ENCODE results near the gene ASZ1.
A peak's percentile ranks its signal among the peaks of the same experiment; 100 is the strongest.
"Not testable (repeated sequence)": the region's sequence is repeated elsewhere in the genome, so short reads cannot be mapped to it uniquely, and the experiment has no call there.

ASZ1 gene

GRCh38 chr7:117427258-117427701 is at the start of gene ASZ1:
TSS of gene ASZ1 (minus strand) at chr7:117427493. CDS start at chr7:117427460, 33 bp downstream.
- no peak for DNase-seq (ENCODE audit: low spot score)

GRCh38 chr7:117476557-117477215 is 49.4 kb upstream of the ASZ1 start:
- DNase-seq (ENCODE audit: low spot score) = no peak

DNA sequence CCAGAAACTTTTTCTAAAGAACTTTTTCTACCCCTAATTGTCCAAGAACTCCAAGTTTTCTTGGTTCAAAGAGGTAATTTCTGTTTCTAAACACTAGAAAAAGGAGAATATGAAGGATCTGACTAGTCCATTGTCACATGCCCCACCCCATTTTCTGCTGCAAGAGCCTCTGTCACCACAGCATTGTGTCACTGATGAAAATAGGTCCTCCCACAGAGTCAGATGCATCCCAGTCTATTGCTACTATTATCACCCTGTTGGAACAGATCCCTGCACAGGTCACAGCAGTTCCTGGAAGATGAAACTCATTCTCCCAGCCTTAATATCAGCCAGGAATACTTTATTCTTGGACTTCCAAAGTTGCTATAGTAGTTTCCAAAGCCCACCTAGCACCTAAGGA is 45.0 kb upstream of the ASZ1 start:
- DNase-seq (ENCODE audit: low spot score) = peak; percentile 12

DNA sequence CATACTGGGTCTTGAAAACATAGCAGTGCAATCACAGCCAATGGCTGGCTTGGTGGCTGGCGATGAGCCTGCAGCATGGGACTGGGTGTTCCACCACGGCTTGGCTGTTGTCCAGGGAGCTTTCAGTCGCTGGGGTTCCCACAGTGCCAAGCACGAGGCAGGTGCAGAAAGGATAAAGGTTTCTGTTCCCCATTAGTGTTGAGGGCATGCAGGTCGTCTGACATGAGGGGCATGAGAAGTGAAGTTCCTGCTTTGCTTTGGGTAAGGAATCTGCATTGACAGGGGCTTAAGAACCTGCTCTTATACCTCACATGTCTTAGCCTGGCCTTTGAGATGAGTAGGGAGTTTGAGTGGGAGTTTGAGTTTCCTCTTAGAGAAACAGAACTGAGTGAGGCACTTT is 43.5 kb upstream of the ASZ1 start:
- peak; percentile 4 for DNase-seq (ENCODE audit: low spot score)

- no peak for DNase-seq (ENCODE audit: low spot score)
These were observed 40.9 kb upstream of the ASZ1 start for GRCh38 chr7:117468174-117468573.

DNA sequence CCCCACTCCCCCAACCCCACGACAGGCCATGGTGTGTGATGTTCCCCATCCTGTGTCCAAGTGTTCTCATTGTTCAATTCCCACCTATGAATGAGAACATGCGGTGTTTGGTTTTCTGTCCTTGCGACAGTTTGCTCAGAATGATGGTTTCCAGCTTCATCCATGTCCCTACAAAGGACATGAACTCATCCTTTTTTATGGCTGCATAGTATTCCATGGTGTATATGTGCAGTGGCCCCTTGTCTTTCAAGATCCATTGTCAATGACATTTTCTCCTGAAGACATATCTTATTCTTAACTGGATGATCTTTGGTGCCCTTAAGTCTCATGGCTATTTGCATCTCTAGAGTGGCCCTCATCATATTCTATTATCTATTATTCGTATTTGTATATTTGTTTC is 33.5 kb upstream of the ASZ1 start:
- DNase-seq (ENCODE audit: low spot score) = not testable (repeated sequence)

GRCh38 chr7:117459735-117460134 is 32.4 kb upstream of the ASZ1 start:
- no peak for DNase-seq (ENCODE audit: low spot score)

GRCh38 chr7:117458977-117459583 is 31.8 kb upstream of the ASZ1 start:
- peak; percentile 29 for DNase-seq (ENCODE audit: low spot score)

- DNase-seq (ENCODE audit: low spot score) = no peak
These were observed 21.4 kb upstream of the ASZ1 start for GRCh38 chr7:117448655-117449054.

- DNase-seq (ENCODE audit: low spot score) = no peak
These were observed 19.0 kb upstream of the ASZ1 start for GRCh38 chr7:117446220-117446815.

DNA sequence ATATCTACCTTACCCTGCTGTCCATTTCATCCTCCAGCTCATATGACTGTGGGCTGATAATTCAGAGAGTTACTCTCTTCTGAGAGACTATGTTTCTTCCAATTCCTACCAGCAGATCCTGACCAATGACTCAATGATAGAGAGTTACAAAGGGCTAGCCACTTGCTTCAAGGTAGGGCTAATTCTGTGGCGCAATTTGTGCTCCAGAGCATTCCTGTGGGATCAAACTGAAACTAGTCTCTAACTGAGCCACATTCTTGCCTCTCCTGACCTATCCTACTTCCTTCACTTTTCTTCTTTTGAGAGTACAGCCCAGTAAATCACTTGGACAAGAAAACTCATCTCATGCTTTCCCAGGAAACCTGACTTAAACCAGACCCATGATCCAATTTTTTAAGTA is 17.9 kb upstream of the ASZ1 start:
- DNase-seq (ENCODE audit: low spot score) = no peak

- DNase-seq (ENCODE audit: low spot score) = no peak
These were observed 17.4 kb upstream of the ASZ1 start for GRCh38 chr7:117444646-117445045.

DNA sequence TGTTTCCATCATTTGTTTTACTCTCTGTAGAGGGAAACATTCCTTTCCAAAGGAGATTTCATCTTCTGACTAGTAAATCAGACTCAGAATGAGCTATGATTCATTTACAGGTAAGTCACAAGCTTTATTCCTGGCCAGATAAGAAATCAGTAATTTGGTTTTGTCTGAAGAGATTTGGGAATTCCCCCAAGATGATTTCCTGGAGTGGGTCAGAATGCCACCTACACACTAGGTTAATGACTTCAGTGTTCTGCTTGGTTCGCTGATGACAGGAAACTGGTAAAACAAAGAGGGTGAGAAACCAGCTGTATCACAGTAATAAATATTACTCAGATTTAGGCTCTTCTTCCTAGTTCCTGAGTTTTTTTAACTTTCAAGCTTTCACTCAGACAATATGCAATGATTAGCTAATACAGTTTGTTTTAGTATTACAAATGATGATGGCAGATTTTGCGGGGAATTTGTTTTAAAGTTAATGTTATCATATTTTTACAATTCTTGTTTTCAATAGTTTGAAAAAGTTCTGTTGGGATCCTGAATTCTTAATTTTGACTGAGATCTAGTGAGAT is 8.3 kb upstream of the ASZ1 start:
- DNase-seq (ENCODE audit: low spot score) = no peak

- no peak for DNase-seq (ENCODE audit: low spot score)
These were observed 3.0 kb downstream of the ASZ1 start for GRCh38 chr7:117424090-117424829.

DNA sequence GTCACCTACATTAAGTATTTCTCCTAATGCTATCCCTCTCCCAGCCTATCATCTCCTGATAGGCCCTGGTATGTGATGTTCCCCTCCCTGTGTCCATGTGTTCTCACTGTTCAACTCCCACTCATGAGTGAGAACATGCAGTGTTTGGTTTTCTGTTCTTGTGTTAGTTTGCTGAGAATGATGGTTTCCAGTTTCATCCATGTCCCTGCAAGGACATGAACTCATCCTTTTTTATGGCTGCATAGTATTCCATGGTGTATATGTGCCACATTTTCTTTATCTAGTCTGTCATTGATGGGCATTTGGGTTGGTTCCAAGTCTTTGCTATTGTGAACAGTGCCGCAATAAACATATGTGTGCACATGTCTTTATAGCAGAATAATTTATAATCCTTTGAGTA is 12.7 kb downstream of the ASZ1 start:
- DNase-seq (ENCODE audit: low spot score) = not testable (repeated sequence)

DNA sequence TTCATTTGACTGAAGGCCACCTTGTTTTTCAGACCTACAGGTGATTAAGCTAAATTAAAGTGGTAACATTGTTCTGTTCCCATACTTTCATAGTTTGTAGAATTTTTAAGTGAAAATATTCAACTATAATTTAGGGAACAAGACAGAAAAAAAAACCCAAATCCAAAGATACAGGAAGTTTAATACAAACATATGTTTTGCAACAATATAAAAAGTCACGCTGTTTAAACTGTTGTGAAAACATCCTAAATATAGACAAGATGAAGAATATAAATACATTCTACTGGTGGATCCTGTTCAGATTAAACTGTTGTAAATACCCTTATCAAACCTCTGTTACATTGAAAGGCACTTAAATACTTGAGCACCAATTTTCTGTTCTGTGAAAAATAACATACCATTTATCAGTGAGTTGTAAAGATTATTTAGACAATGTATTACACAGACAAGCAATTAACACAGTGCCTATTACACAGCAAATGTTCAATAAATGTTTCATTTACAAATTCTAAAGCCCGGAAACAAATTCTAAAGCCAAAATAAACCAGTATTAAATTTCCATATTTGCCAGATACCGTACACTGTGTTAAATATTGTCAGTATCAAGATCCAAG is 14.2 kb downstream of the ASZ1 start:
- DNase-seq (ENCODE audit: low spot score) = no peak

GRCh38 chr7:117412390-117412789 is 14.9 kb downstream of the ASZ1 start:
- DNase-seq (ENCODE audit: low spot score) = no peak

GRCh38 chr7:117411539-117411938 is 15.8 kb downstream of the ASZ1 start:
- no peak for DNase-seq (ENCODE audit: low spot score)

- no peak for DNase-seq (ENCODE audit: low spot score)
These were observed 18.5 kb downstream of the ASZ1 start for GRCh38 chr7:117408831-117409230.

DNA sequence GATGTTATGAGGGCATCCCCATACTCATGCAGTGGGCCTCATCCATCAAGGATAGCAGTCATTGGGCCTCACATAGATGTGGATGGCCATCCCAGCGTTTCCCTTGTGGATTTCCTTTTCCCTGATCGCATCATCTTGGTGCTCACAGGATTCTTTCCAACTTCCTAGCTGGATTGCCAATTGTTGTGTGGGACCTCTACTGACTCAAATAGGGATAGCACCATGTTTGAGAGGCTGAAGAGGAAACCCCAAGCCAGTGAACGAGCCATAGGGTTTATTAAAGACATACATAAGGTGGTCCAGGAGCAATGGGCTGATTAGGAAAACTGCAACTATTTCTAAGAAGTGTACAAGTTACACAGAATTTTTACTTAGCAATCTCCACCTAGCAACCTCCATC is 21.8 kb downstream of the ASZ1 start:
- no peak for DNase-seq (ENCODE audit: low spot score)

GRCh38 chr7:117403737-117404136 is 23.6 kb downstream of the ASZ1 start:
- DNase-seq (ENCODE audit: low spot score) = no peak

- DNase-seq (ENCODE audit: low spot score) = no peak
These were observed 25.2 kb downstream of the ASZ1 start for GRCh38 chr7:117402109-117402508.

All from Ammon's horn (tissue), 1 donor.